CD14-positive monocyte (primary cell): Measurements from ENCODE around the gene NOG. TPM values are rescaled to one million over a fixed set of nuclear protein-coding genes. Genes with fewer than 3 reads are reported as not detected.

ENCODE experiments used
- DNase-seq, 3 donors: peaks; one replicate each; pipeline ENCODE4 v3.0.0-alpha.2; 2011 to 2022
- H2AFZ ChIP-seq: 2 replicates; pipeline ENCODE4 v1.6.0; 2012; ENCODE audit warnings: mild to moderate bottlenecking, low read depth, low read length, inconsistent platforms; ENCODE audit not compliant: insufficient read depth, poor library complexity, severe bottlenecking
- H3K27ac ChIP-seq, 2 donors: 1 replicate in 1 of 2; 2 replicates in 1 of 2; pipeline ENCODE4 v1.5.1; 2012 to 2013; ENCODE audit warnings: low read length in 2 of 2, control low read depth in 1 of 2, inconsistent platforms in 1 of 2, low read depth in 1 of 2, mild to moderate bottlenecking in 1 of 2
- H3K27me3 ChIP-seq, 2 donors: one replicate each; pipeline versions ENCODE4 v1.6.0 to v1.6.1; 2011 to 2013; ENCODE audit warnings: low read length in 2 of 2; ENCODE audit not compliant: control insufficient read depth in 2 of 2, insufficient read depth in 2 of 2
- H3K36me3 ChIP-seq, 2 donors: replicated peaks in 1 of 2; 1 replicate in 1 of 2; 2 replicates in 1 of 2; pipeline versions ENCODE4 v1.5.1 to v1.6.1; 2012 to 2013; ENCODE audit warnings: low read length in 2 of 2, control low read depth in 1 of 2, inconsistent platforms in 1 of 2, mild to moderate bottlenecking in 1 of 2; ENCODE audit not compliant: insufficient read depth in 2 of 2, control insufficient read depth in 1 of 2
- H3K4me1 ChIP-seq, 2 donors: 1 replicate in 1 of 2; 2 replicates in 1 of 2; pipeline versions ENCODE4 v1.5.1 to v1.6.1; 2012 to 2013; ENCODE audit warnings: low read length in 2 of 2, control low read depth in 1 of 2, inconsistent platforms in 1 of 2, mild to moderate bottlenecking in 1 of 2, moderate library complexity in 1 of 2; ENCODE audit not compliant: insufficient read depth in 2 of 2, control insufficient read depth in 1 of 2
- H3K4me2 ChIP-seq: replicated peaks from 2 replicates; pipeline ENCODE3; 2012; ENCODE audit warnings: low read length, moderate library complexity, mild to moderate bottlenecking; ENCODE audit not compliant: poor library complexity, severe bottlenecking; ENCODE audit errors: extremely low read depth
- H3K4me3 ChIP-seq, 3 experiments: fragments of 200-600 bp in 1 of 3; sonication (generic) in 1 of 3; replicated peaks in 1 of 3; 1 replicate in 2 of 3; 2 replicates in 1 of 3; pipeline ENCODE4 v1.5.1; 2011 to 2013; ENCODE audit warnings: low read length in 3 of 3, mild to moderate bottlenecking in 3 of 3, control low read depth in 2 of 3, low read depth in 2 of 3, inconsistent platforms in 1 of 3, moderate library complexity in 1 of 3
- H3K79me2 ChIP-seq: 2 replicates; pipeline ENCODE4 v1.6.0; 2012; ENCODE audit warnings: mild to moderate bottlenecking, control low read depth, inconsistent platforms, low read length, moderate library complexity; ENCODE audit not compliant: insufficient read depth
- H3K9ac ChIP-seq: 2 replicates; pipeline ENCODE4 v1.6.0; 2017; ENCODE audit warnings: low read length, mild to moderate bottlenecking; ENCODE audit not compliant: insufficient read depth, poor library complexity, severe bottlenecking
- H3K9me3 ChIP-seq, 2 donors: replicated peaks in 1 of 2; 1 replicate in 1 of 2; 2 replicates in 1 of 2; pipeline versions ENCODE4 v1.5.1 to v1.6.1; 2012 to 2013; ENCODE audit warnings: low read length in 2 of 2, control low read depth in 1 of 2; ENCODE audit not compliant: control insufficient read depth in 1 of 2, insufficient read depth in 1 of 2
- H4K20me1 ChIP-seq: 2 replicates; pipeline ENCODE4 v1.6.0; 2012; ENCODE audit warnings: mild to moderate bottlenecking, low read length, control low read depth, moderate library complexity; ENCODE audit not compliant: insufficient read depth
- H3K27ac Mint-ChIP-seq, 7 donors: one replicate each; pipeline ENCODE4 v1.8.0; 2020; ENCODE audit warnings: mild to moderate bottlenecking in 7 of 7, mixed read lengths in 7 of 7, moderate library complexity in 6 of 7, inconsistent platforms in 2 of 7
- H3K27me3 Mint-ChIP-seq, 3 donors: one replicate each; pipeline ENCODE4 v1.8.0; 2021 to 2022; ENCODE audit warnings: low read depth in 3 of 3, mild to moderate bottlenecking in 3 of 3, mixed read lengths in 3 of 3, moderate library complexity in 3 of 3, inconsistent platforms in 1 of 3
- H3K36me3 Mint-ChIP-seq, 2 donors: one replicate each; pipeline ENCODE4 v1.8.0; 2020; ENCODE audit warnings: mixed read lengths in 2 of 2, inconsistent platforms in 1 of 2, mild to moderate bottlenecking in 1 of 2
- H3K4me1 Mint-ChIP-seq: one replicate; pipeline ENCODE4 v1.8.0; 2020; ENCODE audit warnings: mild to moderate bottlenecking, mixed read lengths
- H3K4me3 Mint-ChIP-seq, 2 donors: one replicate each; pipeline ENCODE4 v1.8.0; 2020; ENCODE audit warnings: mild to moderate bottlenecking in 2 of 2, mixed read lengths in 2 of 2, moderate library complexity in 1 of 2
- H3K9me3 Mint-ChIP-seq, 7 donors: one replicate each; pipeline ENCODE4 v1.8.0; 2020 to 2022; ENCODE audit warnings: mixed read lengths in 7 of 7, mild to moderate bottlenecking in 6 of 7, moderate library complexity in 6 of 7, inconsistent platforms in 2 of 7
- WGBS: methylation state at CpG from one replicate; pipeline ENCODE4 v1.1.5; 2013; ENCODE audit warnings: missing lambda C conversion rate; ENCODE audit not compliant: insufficient coverage; 5-methylcytosine and 5-hydroxymethylcytosine counted together
- intact Hi-C, 2 donors: fragments of 100-400 bp; cut with micrococcal nuclease; formaldehyde crosslinking; loops; one replicate each; pipeline versions ENCODE4 v1.15.0 to v1.15.1; 2023
- polyA plus RNA-seq, 3 donors: library from polyadenylated mRNA; depleted of rRNA in 1 of 3; unstranded in 2 of 3; stranded (reverse) in 1 of 3; fragments of 300-500 nt in 2 of 3; fragments of >200 nt in 1 of 3; fragmentation: Illumina TruSeq in 2 of 3; gene quantifications; 1 replicate in 2 of 3; 2 replicates in 1 of 3; pipeline ENCODE4 v1.2.3, GENCODE V29; 2012 to 2021
- TF ChIP-seq, protein P1 (sequence below): fragments of 200-600 bp; IDR thresholded peaks from one replicate; pipeline ENCODE4 v1.8.0; 2022; ENCODE audit warnings: antibody characterized with exemption, mild to moderate bottlenecking

Gene NOG
- polyA plus RNA-seq, 3 donors: 0.11 to 0.27 TPM; not detected in 1

DNA sequence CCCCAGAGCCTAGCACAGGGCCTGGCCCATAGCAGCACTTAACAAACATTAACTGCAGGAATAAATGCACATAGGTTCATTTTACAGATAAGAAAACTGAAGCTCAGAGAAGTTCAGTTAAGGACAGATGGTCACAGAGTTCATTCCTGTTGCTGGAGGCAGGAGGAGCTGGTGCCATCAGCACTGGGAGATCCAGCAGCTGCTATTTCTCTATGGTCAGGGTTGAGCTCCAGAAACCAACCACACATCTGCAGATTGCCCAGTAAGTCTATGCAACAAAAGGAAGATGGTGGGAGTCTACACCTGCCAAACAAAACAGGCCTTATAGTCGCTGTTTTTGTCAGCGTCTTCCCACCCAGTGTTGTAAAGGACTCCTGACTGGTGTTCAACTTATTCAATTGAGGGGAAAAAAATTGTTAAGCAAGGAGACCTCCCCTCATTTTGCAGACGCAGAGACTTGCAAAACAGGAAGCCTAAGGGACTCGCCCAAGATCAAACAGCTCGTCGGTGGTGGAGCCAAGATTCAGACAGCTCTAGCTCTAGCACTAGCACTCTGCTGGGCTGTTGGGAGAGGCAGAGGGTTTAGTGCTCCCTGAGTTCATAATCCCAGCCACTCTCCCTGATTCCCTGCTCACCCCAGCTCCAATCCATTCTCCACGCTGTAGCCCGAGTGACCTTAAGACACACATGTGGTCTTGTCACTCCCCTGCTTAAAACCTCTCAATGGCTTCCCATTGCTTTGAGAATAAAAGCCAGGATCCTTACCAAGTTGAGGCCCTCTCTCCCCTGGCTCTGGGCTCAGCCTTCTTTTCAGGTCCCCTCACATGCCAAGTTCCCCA lies 9.0 kb downstream of the NOG start:
- H3K27me3 ChIP-seq: peaks cover 9 to 15% of the 10 kb centered on the region in 2 donors

DNA sequence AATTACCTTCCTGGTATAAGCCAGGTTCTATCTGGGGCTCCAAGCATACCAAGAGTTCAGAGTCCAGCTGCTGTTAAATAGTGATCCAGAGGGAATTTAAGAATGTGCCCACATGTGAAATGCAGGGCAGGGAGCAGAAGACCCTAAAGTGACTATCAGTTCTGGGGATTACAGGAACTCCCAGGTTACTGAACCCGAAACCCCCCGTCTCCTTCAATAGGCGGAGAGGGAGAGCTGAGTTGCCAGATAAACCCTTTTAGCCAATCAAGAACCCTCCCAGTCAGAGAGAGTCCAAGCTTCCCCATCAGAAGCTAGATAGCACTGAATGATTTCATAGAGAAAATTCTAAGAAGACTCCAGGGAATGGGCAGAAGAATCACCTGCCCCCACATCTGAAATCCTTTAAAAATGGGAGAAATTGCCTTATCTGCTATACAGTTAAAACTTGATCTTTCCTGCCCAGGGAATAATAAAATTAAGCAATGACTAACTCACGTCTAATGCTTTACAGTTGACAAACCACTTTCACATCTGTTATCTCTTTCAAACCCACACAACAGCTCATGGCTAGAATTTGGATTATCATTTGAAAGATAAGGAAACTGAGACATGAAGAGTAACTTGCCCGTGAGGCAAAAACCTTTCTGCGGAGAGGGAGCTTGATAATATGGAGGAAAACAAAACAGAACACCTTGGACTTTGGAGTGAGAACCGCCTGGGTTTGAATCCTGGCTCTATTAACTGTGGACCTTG lies 10.2 kb downstream of the NOG start:
- no peaks in the 10 kb centered on the region for H3K36me3 ChIP-seq
- DNase-seq: no peak
- 60% methylated on average over 1 of the region's 7 CpGs for WGBS
- no peak overlapping the region for H3K9ac ChIP-seq
- H3K79me2 ChIP-seq: no peaks in the 10 kb centered on the region
- peaks cover 0 to 3% of the 10 kb centered on the region in 2 donors for H3K27me3 ChIP-seq
- TF ChIP-seq, protein P1, sequence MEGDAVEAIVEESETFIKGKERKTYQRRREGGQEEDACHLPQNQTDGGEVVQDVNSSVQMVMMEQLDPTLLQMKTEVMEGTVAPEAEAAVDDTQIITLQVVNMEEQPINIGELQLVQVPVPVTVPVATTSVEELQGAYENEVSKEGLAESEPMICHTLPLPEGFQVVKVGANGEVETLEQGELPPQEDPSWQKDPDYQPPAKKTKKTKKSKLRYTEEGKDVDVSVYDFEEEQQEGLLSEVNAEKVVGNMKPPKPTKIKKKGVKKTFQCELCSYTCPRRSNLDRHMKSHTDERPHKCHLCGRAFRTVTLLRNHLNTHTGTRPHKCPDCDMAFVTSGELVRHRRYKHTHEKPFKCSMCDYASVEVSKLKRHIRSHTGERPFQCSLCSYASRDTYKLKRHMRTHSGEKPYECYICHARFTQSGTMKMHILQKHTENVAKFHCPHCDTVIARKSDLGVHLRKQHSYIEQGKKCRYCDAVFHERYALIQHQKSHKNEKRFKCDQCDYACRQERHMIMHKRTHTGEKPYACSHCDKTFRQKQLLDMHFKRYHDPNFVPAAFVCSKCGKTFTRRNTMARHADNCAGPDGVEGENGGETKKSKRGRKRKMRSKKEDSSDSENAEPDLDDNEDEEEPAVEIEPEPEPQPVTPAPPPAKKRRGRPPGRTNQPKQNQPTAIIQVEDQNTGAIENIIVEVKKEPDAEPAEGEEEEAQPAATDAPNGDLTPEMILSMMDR: no peak
- no peak overlapping the region for H3K4me3 ChIP-seq
- H4K20me1 ChIP-seq: no peaks in the 10 kb centered on the region
- H3K4me1 ChIP-seq: peaks cover 18 to 38% of the 10 kb centered on the region in 2 donors
- H3K4me3 Mint-ChIP-seq: no peak overlapping the region
- intact Hi-C loops: no loop called here
- peak overlapping the region in 1 of 7 donors; percentile 60 for H3K27ac Mint-ChIP-seq
- no peak overlapping the region for H3K4me2 ChIP-seq
- peaks cover 55% of the 10 kb centered on the region for H3K4me1 Mint-ChIP-seq
- no peaks in the 10 kb centered on the region for H3K9me3 ChIP-seq
- peaks cover 0 to 7% (median 0%) of the 10 kb centered on the region in 7 donors for H3K9me3 Mint-ChIP-seq
- H3K27ac ChIP-seq: no peak overlapping the region
- peaks cover 2% of the 10 kb centered on the region in 2 donors for H3K36me3 Mint-ChIP-seq
- H3K27me3 Mint-ChIP-seq: peaks cover 1 to 8% (median 6%) of the 10 kb centered on the region in 3 donors
- H2AFZ ChIP-seq: no peak overlapping the region

More for the DNA sequence above, 9.0 kb downstream of the NOG start:
- DNase-seq: no peak
- intact Hi-C loops: no loop called here
- H3K79me2 ChIP-seq: no peaks in the 10 kb centered on the region
- Mint-ChIP-seq H3K4me1 (peaks cover 60% of the 10 kb centered on the region), H3K27ac (no peak overlapping the region), H3K27me3 (peaks cover 13 to 19% (median 16%) of the 10 kb centered on the region in 3 donors), H3K36me3 (peaks cover 5% of the 10 kb centered on the region in 2 donors), H3K4me3 (no peak overlapping the region), H3K9me3 (peaks cover 0 to 7% (median 2%) of the 10 kb centered on the region in 7 donors)
- no peak overlapping the region for H3K4me2 ChIP-seq
- H3K27ac ChIP-seq: no peak overlapping the region
- 48% methylated on average over 4 of the region's 8 CpGs for WGBS
- no peaks in the 10 kb centered on the region for H3K36me3 ChIP-seq
- H2AFZ ChIP-seq: no peak overlapping the region
- H3K4me3 ChIP-seq: no peak overlapping the region
- H3K9me3 ChIP-seq: no peaks in the 10 kb centered on the region
- H3K4me1 ChIP-seq: peaks cover 22 to 43% of the 10 kb centered on the region in 2 donors
- no peak overlapping the region for H3K9ac ChIP-seq
- TF ChIP-seq, protein P1: no peak
- no peaks in the 10 kb centered on the region for H4K20me1 ChIP-seq
